Measurements from ENCODE around the gene PCP2. TPM values are rescaled to one million over a fixed set of nuclear protein-coding genes. Genes with fewer than 3 reads are reported as not detected.
A peak's percentile ranks its signal among the peaks of the same experiment; 100 is the strongest.

The PCP2 gene
- total RNA-seq, 4 donors from 2014 or later = 1.6 to 9.9 (median 1.6) TPM

DNA sequence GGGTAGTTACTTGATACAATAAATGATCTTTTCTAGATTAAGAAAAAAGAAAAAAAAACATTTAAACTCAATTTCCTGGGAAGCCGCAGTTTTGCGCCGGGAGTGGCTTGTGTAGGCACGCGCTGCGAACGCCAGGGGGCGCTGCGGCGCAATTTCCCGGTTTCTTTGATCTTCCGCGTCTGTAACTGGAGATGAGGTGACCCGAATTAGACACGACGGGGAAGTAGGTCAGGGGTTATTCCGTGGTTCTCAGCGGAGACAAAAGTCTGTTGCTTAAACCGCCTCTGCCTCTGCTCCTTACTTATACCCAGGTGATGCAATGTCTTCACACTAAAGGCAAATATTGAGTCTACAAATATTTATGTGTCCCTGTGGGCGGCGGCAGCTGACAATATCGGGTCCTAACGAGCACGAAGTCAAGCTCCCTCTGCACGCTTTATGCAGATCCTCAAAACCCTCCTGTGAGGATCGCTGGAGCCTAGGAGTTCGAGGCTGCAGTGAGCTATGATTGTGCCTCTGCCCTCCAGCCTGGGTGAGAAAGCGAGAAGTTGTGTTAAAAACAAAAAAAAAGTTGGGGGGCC is 18.6 kb upstream of the PCP2 start:
- Histone ChIP-seq H3K27me3 (peaks cover 7% of the 10 kb centered on the region), H3K27ac (no peak overlapping the region), H3K4me1 (peaks cover 12% of the 10 kb centered on the region), H3K36me3 (peaks cover 6% of the 10 kb centered on the region), H3K4me3 (peak overlapping the region; percentile 1), H3K9me3 (no peaks in the 10 kb centered on the region)
- TF ChIP-seq POLR2AphosphoS5 (IDR thresholded peaks at IDR 0.05) = peak in 1 of 3 donors; percentile 42
- TF ChIP-seq, protein P1, sequence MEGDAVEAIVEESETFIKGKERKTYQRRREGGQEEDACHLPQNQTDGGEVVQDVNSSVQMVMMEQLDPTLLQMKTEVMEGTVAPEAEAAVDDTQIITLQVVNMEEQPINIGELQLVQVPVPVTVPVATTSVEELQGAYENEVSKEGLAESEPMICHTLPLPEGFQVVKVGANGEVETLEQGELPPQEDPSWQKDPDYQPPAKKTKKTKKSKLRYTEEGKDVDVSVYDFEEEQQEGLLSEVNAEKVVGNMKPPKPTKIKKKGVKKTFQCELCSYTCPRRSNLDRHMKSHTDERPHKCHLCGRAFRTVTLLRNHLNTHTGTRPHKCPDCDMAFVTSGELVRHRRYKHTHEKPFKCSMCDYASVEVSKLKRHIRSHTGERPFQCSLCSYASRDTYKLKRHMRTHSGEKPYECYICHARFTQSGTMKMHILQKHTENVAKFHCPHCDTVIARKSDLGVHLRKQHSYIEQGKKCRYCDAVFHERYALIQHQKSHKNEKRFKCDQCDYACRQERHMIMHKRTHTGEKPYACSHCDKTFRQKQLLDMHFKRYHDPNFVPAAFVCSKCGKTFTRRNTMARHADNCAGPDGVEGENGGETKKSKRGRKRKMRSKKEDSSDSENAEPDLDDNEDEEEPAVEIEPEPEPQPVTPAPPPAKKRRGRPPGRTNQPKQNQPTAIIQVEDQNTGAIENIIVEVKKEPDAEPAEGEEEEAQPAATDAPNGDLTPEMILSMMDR (IDR thresholded peaks at IDR 0.05) = peak; percentile 96 to 97
- TF ChIP-seq POLR2A (IDR thresholded peaks at IDR 0.05) = no peak
- no peak for TF ChIP-seq EP300 (IDR thresholded peaks at IDR 0.05)
- peak; percentile 89 to 90 for DNase-seq (ENCODE audit: low spot score in 2 of 2)
- WGBS = 5% methylated on average over 28 of the region's 28 CpGs

GRCh38 chr19:7650148-7650547 is 16.6 kb upstream of the PCP2 start:
- peaks cover 14% of the 10 kb centered on the region for H3K36me3 ChIP-seq
- no peak for DNase-seq (ENCODE audit: low spot score in 2 of 2)
- WGBS = 54% methylated on average over 2 of the region's 2 CpGs
- no peaks in the 10 kb centered on the region for H3K9me3 ChIP-seq
- no peak overlapping the region for H3K27ac ChIP-seq
- TF ChIP-seq POLR2A (IDR thresholded peaks at IDR 0.05) (no peak), POLR2AphosphoS5 (IDR thresholded peaks at IDR 0.05) (no peak), EP300 (IDR thresholded peaks at IDR 0.05) (no peak)
- TF ChIP-seq, protein P1 (IDR thresholded peaks at IDR 0.05) = no peak
- H3K4me1 ChIP-seq = peaks cover 12% of the 10 kb centered on the region
- H3K4me3 ChIP-seq = no peak overlapping the region
- peaks cover 10% of the 10 kb centered on the region for H3K27me3 ChIP-seq

GRCh38 chr19:7648265-7649014 is 14.9 kb upstream of the PCP2 start:
- Histone ChIP-seq H3K36me3 (peaks cover 17% of the 10 kb centered on the region), H3K9me3 (no peaks in the 10 kb centered on the region), H3K27me3 (peaks cover 10% of the 10 kb centered on the region), H3K4me1 (peaks cover 12% of the 10 kb centered on the region), H3K4me3 (no peak overlapping the region), H3K27ac (no peak overlapping the region)
- DNase-seq (ENCODE audit: low spot score in 2 of 2) = no peak
- TF ChIP-seq, protein P1 (IDR thresholded peaks at IDR 0.05) = no peak
- TF ChIP-seq EP300 (IDR thresholded peaks at IDR 0.05) = no peak
- TF ChIP-seq POLR2A (IDR thresholded peaks at IDR 0.05) = no peak
- no peak for TF ChIP-seq POLR2AphosphoS5 (IDR thresholded peaks at IDR 0.05)
- WGBS = 83% methylated on average over 15 of the region's 15 CpGs

GRCh38 chr19:7647156-7647555 is 13.6 kb upstream of the PCP2 start:
- Histone ChIP-seq H3K4me3 (no peak overlapping the region), H3K27ac (no peak overlapping the region), H3K27me3 (peaks cover 10% of the 10 kb centered on the region), H3K36me3 (peaks cover 21% of the 10 kb centered on the region), H3K9me3 (no peaks in the 10 kb centered on the region), H3K4me1 (peaks cover 6% of the 10 kb centered on the region)
- DNase-seq (ENCODE audit: low spot score in 2 of 2) = no peak
- 71% methylated on average over 11 of the region's 26 CpGs for WGBS
- TF ChIP-seq, protein P1 (IDR thresholded peaks at IDR 0.05) = no peak
- TF ChIP-seq POLR2A (IDR thresholded peaks at IDR 0.05) = no peak
- TF ChIP-seq POLR2AphosphoS5 (IDR thresholded peaks at IDR 0.05) = no peak
- no peak for TF ChIP-seq EP300 (IDR thresholded peaks at IDR 0.05)

- WGBS = 100% methylated on average over 1 of the region's 8 CpGs
- H3K27ac ChIP-seq = no peak overlapping the region
- no peaks in the 10 kb centered on the region for H3K9me3 ChIP-seq
- peaks cover 22% of the 10 kb centered on the region for H3K36me3 ChIP-seq
- no peak for DNase-seq (ENCODE audit: low spot score in 2 of 2)
- TF ChIP-seq POLR2AphosphoS5 (IDR thresholded peaks at IDR 0.05) (no peak), EP300 (IDR thresholded peaks at IDR 0.05) (no peak), POLR2A (IDR thresholded peaks at IDR 0.05) (no peak)
- TF ChIP-seq, protein P1 (IDR thresholded peaks at IDR 0.05) = no peak
- H3K27me3 ChIP-seq = peaks cover 10% of the 10 kb centered on the region
- H3K4me1 ChIP-seq = no peaks in the 10 kb centered on the region
- no peak overlapping the region for H3K4me3 ChIP-seq
Measured at GRCh38 chr19:7646426-7646700, 12.8 kb upstream of the PCP2 start.

Data from suprapubic skin (tissue), 4 donors.